HG03139 (cell line): ENCODE results near the gene FAM3C.
"Not testable (repeated sequence)": the region's sequence is repeated elsewhere in the genome, so short reads cannot be mapped to it uniquely, and the experiment has no call there.

Experiments used
- ATAC-seq: cut with Tn5 transposase; IDR thresholded peaks from one replicate; pipeline ENCODE4 v1.9.1; 2021; ENCODE audit not compliant: unreplicated experiment

FAM3C gene, protein sequence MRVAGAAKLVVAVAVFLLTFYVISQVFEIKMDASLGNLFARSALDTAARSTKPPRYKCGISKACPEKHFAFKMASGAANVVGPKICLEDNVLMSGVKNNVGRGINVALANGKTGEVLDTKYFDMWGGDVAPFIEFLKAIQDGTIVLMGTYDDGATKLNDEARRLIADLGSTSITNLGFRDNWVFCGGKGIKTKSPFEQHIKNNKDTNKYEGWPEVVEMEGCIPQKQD

DNA sequence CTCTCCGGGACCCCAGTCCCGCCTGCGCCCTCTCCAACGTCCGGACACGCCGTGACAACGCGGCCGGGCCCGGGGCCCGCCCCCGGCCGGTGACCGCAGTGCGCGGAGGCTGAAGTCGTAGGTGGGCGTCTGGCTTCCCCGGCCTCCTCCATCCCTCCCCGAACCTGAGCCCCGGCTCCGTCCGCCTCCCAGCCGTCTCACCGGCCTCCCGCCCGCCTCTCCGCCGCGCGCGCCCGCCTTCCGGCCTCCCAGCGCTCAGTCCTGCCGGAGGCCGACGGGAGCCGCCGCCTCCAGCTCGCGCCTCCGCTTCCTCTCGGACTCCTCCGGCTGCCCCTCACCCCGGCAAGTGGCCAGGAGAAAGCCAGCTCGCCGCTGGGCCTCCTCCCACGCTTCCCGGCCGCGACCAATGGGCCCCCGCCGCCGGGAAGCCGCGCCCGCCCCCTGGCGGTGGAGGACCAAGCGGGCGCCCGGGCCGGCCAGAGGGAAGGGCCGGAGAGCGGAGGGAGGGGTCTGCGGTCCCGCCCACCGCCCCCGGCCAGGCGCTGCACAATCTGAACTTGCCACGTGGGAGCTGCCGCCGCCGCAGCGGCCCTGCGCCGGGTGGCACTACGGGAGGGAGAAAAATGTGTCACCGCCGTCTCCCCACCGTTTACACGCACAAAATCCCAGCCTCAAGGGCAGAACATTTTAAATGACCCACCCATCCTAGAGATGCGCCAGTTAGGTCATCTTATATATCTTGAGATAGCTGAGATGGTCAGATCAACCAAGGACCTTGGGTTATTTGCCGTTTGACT, at the start of gene FAM3C:
Gene FAM3C (minus strand): TSS at position 348 of the 797 bp plus-strand sequence. CDS start 13,339 bp downstream, outside the sequence.
- ATAC-seq = peak; percentile 74

DNA sequence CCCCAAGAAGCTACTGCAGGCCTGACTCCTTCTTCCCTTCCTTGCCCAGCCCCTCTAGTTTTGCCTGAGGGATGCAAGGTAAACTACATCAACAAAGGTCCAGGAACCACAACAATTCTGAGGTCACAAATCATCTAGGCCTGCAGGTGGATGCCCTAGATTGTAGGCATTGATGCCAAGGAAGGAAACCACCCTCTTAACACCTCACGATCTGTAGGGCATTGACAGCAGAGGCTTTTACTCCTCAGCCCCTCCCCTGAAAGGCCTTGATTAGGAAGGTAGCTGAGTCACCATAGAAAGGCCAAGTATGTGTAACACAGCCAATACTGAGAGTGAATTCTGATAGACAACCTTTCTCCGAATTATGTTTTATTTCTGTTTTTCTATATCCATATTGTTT, 46.7 kb upstream of the FAM3C start:
- no peak for ATAC-seq

DNA sequence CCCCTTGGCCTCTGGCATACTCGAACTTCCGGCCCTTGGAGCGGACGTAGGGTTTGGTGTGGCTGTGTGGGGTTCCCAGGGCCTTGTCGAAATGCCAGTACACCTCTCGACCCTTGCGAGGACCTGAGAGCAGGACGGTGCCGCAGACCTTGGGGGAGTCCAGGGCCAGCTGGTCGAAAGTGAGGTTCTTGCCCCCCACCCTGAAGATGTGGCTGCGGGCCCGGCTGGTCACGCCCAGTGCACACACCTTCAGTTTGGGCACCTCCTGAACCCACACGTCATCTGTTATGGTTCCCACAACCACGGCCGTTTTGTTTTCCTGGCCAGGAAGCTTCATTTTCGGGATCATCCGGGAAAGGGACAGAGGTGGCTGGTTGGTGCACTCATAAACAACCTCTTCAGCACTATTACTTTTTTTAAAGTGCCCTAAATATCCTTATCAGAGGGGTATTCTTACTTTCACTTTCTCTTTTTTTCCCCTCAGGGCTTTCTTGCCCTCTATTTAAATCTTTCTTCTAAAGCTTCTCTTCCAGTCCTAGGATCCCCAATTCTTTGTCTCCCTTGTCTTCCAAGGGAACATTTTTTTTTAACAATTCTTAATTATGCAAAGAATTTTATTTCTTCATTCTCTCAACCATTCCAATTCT, 44.9 kb upstream of the FAM3C start:
- no peak for ATAC-seq

DNA sequence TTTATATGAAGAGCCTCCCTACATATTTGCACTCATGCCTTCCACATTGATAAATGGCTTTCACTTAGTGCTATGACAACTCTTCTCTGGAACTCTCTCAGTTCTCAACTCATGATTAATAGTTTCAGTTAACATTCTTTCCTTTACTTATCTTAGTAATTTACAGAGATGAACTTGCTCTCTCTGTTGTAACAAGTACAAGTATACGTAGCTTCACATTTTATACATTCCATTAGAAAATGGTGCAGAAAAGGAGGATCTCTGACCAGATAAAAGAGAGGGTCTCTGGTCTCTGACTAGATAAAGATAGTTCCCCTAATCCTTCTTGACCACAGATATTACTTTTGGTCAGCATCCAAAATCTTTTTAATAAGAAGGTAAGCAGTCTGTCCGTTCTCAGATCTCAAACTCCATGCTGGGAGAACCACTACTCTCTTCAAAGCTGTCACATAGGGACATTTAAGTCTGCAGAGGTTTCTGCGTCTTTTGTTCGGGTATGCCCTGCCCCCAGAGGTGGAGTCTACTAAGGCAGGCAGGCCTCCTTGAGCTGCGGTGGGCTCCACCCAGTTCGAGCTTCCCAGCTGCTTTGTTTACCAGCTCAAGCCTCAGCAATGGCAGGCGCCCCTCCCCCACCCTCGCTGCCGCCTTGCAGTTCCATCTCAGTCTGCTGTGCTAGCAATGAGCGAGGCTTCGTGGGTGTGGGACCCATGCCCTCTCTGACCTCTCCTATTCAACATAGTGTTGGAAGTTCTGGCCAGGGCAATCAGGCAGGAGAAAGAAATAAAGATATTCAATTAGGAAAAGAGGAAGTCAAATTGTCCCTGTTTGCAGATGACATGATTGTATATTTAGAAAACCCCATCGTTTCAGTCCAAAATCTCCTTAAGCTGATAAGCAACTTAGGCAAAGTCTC, 42.2 kb upstream of the FAM3C start:
- ATAC-seq = not testable (repeated sequence)

DNA sequence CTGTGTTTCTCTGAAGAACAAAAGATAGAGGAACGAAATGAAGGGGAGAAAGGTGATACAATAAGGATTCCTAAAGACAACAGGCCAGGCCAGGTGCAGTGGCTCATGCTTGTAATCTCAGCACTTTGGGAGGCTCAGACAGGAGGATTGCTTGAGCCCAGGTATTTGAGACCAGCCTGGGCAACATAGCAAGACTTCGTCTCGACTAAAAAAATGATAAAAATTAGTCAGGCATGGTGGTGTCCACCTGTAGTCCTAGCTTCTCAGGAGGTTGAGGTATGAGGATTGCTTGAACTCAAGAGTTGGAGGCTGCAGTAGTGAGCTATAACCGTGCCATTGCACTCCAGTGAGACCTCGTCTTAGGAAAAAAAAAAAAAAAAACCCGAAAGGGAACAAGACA, 41.4 kb upstream of the FAM3C start:
- no peak for ATAC-seq

DNA sequence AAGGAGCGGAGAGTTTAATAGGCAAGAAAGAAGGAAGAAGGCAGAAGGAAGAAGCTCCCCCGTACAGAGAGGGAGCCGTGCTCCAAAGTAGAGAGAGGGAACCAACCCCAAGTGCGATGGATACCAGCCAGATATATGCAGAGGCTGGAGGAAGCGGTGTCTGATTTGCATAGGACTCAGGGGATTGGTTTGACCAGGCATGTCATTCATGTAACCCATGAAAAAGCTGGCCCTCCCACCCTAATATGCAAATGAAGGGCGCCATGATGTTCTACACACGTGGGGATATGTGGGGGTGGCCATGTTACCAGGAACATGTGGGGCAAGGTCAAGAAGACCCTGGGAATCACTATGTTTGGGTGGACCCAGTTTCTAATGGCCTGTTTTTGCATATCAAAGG, 40.6 kb upstream of the FAM3C start:
- ATAC-seq = no peak

DNA sequence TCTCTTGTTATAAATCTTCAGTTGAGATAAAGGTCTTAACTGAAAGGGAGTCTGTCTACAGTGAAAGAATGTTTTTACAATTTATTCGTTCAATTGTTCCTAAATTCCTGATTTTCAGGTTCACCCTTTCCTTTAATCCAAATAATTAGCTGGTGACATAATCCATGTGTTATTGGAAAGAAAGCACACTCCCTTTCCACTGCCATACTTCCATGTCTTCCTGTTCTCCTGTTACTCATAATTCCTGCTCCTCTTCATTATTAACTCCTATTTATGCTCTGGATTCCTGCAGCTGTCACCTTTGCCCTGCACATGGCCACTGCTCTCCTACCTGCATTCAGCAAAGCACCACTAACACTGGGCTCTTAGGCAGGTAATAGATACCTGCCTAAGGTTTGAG, 40.0 kb upstream of the FAM3C start:
- no peak for ATAC-seq

DNA sequence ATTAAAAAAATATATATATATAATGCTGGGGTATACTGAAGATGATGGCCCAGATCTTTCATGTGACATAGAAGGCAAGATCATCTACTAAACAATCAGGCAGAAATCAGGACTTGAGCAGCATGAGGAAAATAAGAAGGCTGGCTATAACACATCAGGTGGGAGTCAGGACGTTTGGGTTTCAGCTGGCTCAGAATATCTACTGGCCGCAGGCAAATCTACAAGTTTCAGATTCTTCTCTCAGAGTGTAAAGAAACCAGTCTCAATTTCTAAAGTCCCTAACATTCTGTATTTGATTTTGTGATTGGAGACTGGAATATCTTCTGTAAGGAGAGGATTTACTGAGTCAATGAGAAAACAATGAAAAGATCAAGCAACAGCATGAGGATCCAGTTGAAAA, 37.7 kb upstream of the FAM3C start:
- ATAC-seq = peak; percentile 42

DNA sequence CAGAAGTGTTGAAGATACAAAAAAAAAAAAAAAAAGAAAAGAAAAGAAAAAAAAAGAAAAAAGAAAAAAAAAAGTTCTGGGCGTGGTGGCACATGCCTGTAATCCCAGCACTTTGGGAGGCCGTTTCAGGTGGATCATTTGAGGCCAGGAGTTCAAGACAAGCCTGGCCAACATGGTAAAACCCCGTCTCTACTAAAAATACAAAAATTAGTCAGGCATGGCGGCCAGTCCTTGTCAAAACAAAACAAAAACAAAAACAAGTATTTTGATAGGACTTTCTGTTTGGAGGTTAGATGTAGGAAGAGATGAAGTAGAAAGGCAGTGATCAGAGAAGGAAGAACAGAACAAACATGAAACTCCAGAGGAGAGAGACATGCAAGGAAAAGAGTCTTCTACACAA, 36.4 kb upstream of the FAM3C start:
- peak; percentile 54 for ATAC-seq

DNA sequence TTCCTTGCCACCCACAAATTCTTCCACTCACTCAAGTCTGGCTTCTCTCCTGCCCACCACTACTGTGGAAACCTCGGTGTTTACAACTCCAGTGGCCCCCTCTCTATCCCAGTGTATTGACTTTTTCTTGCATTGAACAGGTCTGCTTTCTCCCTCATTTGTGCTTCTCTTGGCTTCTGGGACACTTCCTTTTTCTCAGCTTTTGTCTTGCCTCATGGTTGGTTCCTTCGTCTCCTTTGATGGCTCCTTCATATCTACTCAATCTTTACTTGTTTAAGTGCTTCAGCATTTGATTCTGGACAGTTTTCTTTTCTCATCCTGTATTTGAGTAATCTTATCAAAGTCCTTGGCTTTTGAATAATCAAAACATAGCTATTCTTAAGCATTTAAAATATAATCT, 35.9 kb upstream of the FAM3C start:
- no peak for ATAC-seq

DNA sequence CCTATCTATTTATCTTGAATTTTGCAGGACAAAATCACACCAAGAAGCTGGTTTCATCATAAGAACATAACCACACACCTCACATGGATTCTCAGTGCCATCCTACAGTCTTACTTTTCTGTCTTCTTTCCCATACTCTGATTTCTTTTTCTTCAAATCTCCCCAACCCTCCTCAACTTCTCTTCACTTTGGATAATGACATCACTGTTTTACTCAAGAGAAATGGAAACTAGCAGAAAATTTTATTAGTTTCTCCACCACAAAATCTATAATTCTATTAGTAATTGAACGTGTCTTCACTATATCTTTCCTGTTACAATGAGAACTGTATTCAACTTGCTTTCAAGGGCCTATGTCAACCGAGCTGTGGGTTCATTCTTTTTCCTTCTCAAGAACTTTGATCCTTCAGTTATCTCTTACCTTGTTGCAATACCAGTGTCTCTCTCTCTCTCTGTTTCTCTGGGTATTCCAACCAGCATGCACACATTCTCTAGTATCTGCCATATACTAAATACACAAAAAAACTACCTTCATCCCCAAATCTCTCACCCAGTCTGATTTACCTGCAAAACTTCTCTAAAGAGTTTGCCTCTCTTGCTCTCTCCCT, 35.4 kb upstream of the FAM3C start:
- no peak for ATAC-seq

DNA sequence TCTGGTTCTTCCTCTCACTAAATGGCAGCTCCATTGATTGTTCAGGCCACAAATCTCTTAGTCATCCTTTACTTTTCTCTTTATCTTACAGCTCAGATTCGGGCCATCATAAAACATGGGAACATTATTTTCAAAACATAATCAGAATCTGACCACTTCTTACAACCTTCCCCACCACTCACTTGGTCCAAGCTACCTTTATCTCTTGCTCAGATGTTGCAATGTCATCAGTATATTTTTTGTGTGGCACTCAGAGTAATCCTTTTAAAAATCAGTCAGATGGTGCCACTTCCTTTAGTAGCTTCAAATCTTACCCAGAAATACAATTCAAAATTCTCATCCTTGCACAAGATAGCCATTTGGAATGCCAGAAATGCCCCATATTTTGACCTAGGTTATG, 34.5 kb upstream of the FAM3C start:
- no peak for ATAC-seq

DNA sequence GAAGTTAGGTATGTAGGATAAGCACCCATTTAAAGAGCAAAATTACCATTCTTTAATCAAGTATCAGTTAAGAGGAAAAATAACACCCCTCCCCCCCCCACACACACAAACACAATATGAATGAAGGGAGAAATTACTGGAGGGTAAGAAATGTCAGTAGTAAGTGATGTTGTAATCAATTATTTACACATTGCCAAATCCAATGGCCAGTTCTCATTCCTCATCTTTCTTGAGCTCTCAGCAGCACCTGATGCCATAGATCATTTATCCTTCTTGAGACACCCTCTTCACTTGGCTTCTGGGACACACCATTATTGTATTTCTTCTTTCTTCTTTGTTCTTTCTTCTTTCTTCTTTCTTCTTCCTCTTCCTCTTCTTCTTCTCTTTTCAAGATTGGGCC, 33.7 kb upstream of the FAM3C start:
- no peak for ATAC-seq

DNA sequence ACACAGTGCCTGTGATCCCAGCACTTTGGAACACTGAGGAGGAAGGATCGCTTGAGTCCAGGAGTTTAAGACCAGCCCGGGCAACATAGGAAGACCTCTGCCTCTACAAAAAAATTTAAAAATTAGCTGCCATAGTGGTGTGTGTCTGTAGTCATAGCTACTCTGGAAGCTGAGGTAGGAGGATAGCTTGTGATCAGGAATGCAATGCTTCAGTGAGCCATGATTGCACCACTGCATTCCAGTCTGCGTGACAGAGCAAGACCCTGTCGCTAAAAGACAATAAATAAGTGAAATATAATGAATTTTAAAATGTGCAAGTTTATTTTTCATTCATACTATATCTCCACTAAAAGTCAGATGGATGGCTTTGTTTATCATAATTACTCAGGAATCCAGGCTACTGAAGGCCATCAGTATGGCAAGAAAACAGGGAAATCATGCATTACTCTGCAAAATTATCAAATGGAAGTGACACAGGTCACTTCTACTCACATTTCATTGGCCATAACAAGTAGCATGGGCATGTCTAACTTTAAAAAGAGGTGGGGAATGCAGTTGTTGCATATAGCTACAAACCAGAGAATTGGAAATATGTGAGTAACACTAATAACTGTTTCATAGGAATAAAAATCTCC, 32.9 kb upstream of the FAM3C start:
- ATAC-seq = no peak

DNA sequence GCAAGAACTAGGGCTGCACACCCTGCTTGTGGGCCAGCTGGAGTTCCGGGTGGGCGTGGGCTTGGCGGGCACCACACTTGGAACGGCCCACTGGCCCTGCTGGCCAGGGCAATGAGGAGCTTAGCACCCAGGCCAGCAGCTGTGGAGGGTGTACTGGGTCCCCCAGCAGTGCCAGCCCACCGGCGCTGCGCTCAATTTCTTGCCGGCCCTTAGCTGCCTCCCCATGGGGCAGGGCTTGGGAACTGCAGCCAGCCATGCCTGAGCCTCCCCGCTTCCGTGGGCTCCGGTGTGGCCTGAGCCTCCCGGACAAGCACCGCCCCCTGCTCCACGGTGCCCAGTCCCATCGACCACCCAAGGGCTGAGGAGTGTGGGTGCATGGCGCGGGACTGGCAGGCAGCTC, 25.6 kb upstream of the FAM3C start:
- ATAC-seq = not testable (repeated sequence)

DNA sequence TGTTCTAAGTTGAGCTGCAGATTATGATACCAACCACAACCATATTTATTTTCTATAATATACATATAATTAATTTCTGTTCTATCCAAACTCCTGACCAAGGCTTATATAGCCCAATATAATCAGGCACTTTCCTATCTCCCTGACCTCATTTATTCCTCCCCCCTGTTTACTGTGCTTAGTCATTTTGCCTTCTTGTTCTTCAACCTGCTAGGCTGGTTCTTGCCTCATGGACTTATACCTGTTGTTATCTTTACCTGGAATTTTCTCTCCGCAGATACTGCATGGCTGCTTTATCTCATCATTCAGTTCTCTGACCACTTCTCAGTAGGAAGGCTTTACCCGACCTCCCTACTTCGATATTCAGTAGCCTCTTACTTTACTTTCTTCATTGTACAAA, 24.9 kb upstream of the FAM3C start:
- no peak for ATAC-seq

DNA sequence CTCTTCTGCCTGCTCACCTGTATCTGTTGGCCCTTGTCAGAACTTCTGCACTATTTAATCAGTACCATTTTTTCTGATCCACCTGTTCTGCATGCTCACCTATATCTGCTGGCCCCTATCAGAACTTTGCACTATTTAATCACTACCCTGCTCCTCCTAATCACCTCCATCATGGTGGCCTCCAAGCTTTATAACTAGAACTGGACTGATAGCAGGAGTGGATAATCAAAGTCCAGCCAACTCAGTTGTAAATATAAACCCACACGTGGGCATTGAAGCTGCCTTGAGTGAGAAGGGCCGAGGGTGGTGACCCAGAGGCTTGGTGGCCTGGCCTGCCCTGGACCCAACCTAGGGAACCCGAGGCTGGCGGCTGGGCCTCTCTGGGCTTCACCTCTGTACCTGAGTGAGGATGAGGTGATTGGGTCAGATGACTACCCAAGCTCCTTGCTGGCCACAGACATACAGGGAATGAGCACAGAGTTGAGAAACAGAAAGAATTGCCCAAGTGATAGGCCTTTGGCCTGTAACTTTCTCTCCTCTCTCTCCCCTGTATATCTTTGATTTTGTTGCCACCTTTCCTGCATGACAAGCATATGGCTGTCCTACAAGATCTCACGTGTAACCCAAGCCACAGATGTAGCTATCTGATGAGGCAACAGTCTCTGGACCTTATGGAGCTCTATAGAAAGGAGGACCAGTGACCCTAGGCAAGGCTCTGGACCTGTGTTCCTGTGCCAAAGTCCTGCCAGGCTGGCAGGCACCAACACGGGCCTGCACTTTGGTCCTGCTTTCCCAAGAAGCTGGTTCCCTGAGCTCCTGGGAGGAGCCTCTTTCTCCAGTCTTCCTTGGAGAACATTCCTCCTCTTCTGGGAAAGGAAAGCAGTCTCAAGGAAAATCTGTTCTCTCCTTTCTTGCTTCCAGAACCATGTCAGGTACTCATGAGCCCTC, 23.4 kb upstream of the FAM3C start:
- ATAC-seq = no peak

DNA sequence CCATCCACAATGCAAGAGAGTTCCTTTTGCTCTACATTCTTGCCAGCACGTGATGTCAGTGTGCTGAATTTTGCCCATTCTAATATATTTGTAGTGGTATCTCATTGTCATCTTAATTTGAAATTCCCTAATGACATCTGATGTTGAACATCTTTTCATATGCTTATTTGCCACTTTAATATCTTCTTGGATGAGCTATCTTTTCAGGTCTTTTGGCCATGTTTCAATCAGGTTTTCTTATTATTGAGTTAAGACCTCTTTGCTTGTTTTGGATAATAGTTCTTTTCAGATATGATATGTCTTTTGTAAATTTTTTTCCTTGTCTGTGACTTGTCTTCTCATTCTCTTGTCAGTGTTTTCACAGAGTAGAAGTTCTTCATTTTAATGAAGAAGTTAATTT, 20.4 kb upstream of the FAM3C start:
- no peak for ATAC-seq

DNA sequence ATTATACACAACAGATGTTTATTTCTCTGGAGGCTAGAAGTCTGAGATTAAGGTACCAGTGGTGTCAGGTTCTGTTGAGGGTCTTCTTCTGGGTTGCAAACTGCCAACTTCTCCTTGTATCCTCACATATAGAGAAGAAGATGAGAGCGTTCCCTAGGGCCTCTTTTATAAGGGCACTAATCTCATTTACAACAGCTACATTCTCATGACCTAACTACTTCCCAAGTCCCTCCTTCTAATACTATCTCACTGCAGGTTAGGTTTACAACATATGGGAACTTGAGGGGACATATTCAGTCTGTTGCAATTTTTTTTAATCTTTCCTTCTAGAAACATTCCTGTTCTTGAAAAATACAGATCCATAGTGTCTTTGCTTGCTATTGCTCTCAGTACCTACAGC, 18.3 kb upstream of the FAM3C start:
- no peak for ATAC-seq
